IPS DF 6.9 (cell line): Measurements from ENCODE around the gene SGTA.

Source experiments
- DNase-seq: peaks from one replicate; pipeline ENCODE4 v3.0.0-alpha.2; 2013; ENCODE audit warnings: low read depth, low spot score
- H3K27ac ChIP-seq: one replicate; pipeline ENCODE4 v1.5.1; 2013; ENCODE audit warnings: low read length, control low read depth
- H3K27me3 ChIP-seq: 2 replicates; pipeline ENCODE4 v1.6.1; 2013; ENCODE audit warnings: mild to moderate bottlenecking, low read length; ENCODE audit not compliant: control insufficient read depth, insufficient read depth
- H3K36me3 ChIP-seq: 2 replicates; pipeline ENCODE4 v1.6.1; 2013; ENCODE audit warnings: low read length; ENCODE audit not compliant: control insufficient read depth, insufficient read depth
- H3K4me1 ChIP-seq: 2 replicates; pipeline ENCODE4 v1.6.1; 2013; ENCODE audit warnings: low read length; ENCODE audit not compliant: control insufficient read depth, insufficient read depth
- H3K4me3 ChIP-seq: 2 replicates; pipeline ENCODE4 v1.5.1; 2013; ENCODE audit warnings: mild to moderate bottlenecking, low read length
- H3K9me3 ChIP-seq: 2 replicates; pipeline ENCODE4 v1.6.1; 2013; ENCODE audit warnings: low read length, inconsistent platforms; ENCODE audit not compliant: control insufficient read depth, insufficient read depth
- WGBS: extraction: QIAGEN DNeasy Blood & Tissue Kit; methylation state at CpG from one replicate; pipeline ENCODE4 v1.1.7; 2013; ENCODE audit warnings: mixed read lengths, missing lambda C conversion rate; ENCODE audit not compliant: insufficient read length, insufficient coverage; 5-methylcytosine and 5-hydroxymethylcytosine counted together

Gene SGTA

DNA sequence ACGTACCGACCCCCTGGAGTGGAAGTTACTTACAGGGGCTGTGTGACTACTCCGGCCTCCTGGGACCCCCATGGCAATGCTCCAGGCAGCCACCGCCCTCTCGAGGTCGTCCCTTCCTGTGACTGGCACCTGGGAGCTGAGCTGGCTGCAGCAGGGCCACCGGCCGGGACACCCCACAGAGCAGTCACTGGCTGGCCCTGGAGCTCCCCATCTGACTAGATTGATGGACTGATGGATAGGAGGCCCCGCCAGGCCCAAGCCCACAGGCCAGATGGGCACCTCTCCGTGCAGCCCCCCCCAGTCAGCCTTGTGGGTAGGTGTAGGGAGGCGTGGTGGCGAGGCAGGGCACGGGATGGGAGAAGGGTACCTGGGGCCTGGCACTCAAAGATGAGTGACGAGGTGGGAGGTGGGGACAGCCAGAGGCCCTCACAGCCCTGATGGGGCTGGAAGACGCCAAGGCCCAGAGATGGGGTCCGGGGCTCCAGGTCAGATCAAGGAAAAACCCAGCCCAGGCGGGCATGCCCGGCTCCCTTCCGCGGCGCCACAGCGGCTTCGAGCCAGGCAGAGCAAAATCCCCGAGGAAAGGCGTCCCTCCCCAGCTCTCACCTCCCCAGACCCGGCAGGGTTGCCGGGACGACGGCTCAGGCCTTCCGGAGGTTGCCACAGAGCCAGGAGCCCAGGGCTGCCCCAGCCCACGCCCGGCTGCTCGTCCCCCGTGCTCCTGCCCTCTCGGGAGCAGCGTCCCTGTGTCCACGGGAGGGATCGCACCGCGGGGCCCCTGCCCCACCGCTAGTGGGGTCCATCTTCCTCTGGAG, 51.7 kb downstream of the SGTA start:
- no peaks in the 10 kb centered on the region for H3K27me3 ChIP-seq
- H3K4me1 ChIP-seq, result no peaks in the 10 kb centered on the region; the same call in 1 of the 2 replicates
- no peaks in the 10 kb centered on the region for H3K9me3 ChIP-seq
- H3K36me3 ChIP-seq, result peaks cover 17% of the 10 kb centered on the region
- DNase-seq, result no peak
- no CpG with 5 or more reads among the region's 41 CpGs for WGBS
- H3K27ac ChIP-seq, result no peak overlapping the region
- H3K4me3 ChIP-seq, result no peak overlapping the region

- no peaks in the 10 kb centered on the region for H3K9me3 ChIP-seq
- WGBS, result no CpG with 5 or more reads among the region's 26 CpGs
- no peak overlapping the region for H3K27ac ChIP-seq
- no peak for DNase-seq
- no peaks in the 10 kb centered on the region for H3K27me3 ChIP-seq
- H3K4me1 ChIP-seq, result no peaks in the 10 kb centered on the region; the same call in 1 of the 2 replicates
- H3K36me3 ChIP-seq, result peaks cover 8% of the 10 kb centered on the region
- H3K4me3 ChIP-seq, result no peak overlapping the region
These were observed 52.9 kb downstream of the SGTA start for GRCh38 chr19:2729943-2730818.

- DNase-seq, result no peak
These were observed 54.2 kb downstream of the SGTA start for GRCh38 chr19:2728783-2729387.

DNA sequence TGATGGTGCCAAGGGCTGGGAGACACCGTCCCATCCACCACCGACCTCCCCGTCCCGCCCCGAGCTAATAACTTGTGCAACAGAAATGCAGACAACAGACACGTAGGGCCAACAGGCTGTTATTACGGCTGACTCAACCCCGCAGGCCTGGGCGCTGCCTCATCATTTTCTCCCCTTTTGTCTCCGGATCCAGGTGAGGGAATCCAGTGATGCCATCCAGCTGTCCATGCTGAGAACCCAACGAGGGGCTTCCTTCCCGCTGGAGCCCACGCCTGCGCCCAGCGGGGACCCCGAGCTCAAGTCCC, 55.5 kb downstream of the SGTA start:
- H3K36me3 ChIP-seq, result no peaks in the 10 kb centered on the region
- H3K27ac ChIP-seq, result no peak overlapping the region
- H3K4me1 ChIP-seq, result no peaks in the 10 kb centered on the region; the same call in 1 of the 2 replicates
- H3K27me3 ChIP-seq, result no peaks in the 10 kb centered on the region
- no peak for DNase-seq
- WGBS, result no CpG with 5 or more reads among the region's 16 CpGs
- H3K9me3 ChIP-seq, result no peaks in the 10 kb centered on the region
- no peak overlapping the region for H3K4me3 ChIP-seq

More at GRCh38 chr19:2728783-2729387, 54.2 kb downstream of the SGTA start:
- H3K27me3 ChIP-seq, result no peaks in the 10 kb centered on the region
- no peak overlapping the region for H3K4me3 ChIP-seq
- H3K27ac ChIP-seq, result no peak overlapping the region
- H3K4me1 ChIP-seq, result no peaks in the 10 kb centered on the region; the same call in 1 of the 2 replicates
- no peaks in the 10 kb centered on the region for H3K9me3 ChIP-seq
- no CpG with 5 or more reads among the region's 23 CpGs for WGBS
- H3K36me3 ChIP-seq, result peaks cover 3% of the 10 kb centered on the region; the same call in 1 of the 2 replicates

DNA sequence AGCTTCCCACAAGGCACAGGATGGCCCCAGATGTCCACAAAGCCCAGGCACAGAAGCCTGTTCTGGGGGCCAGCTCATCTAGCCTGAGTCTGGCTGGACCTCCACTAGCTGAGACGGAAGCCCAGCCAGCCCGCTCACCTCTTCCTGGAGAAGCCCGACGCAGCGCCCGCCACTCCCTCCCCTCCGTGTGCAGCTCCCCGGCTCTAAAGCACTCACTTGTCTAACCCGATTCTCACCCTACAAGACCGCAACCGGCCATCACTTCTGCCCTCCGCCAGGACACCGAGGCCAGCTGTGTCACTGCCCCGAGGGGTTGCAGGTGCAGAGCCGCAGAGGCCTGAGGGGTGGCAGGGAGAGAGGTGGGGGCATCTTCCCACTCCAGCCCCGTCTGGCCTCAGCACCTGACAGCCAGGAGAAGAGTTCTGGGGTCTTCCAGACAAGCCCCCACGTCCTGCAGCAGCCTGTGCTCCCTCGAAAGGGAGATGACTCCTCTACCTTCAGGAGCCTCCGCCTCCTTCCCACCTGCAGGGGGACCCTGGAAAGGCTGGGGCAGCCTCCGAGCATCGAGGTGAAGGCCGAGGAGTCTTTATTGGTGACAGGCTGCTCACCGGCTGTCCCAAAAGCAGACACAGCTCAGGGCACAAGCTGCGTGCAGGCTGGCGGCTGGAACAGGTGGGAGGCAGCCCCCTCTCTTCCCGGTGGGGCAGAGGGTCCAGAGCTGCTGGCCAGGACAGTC, 56.0 kb downstream of the SGTA start:
- no peak overlapping the region for H3K4me3 ChIP-seq
- no peak for DNase-seq
- WGBS, result no CpG with 5 or more reads among the region's 26 CpGs
- H3K4me1 ChIP-seq, result no peaks in the 10 kb centered on the region; the same call in 1 of the 2 replicates
- H3K9me3 ChIP-seq, result no peaks in the 10 kb centered on the region
- H3K27me3 ChIP-seq, result no peaks in the 10 kb centered on the region
- H3K27ac ChIP-seq, result no peak overlapping the region
- no peaks in the 10 kb centered on the region for H3K36me3 ChIP-seq

- DNase-seq, result no peak
- no peaks in the 10 kb centered on the region; the same call in 1 of the 2 replicates for H3K4me1 ChIP-seq
- no CpG with 5 or more reads among the region's 15 CpGs for WGBS
These were observed 56.8 kb downstream of the SGTA start for GRCh38 chr19:2726160-2726855.

GRCh38 chr19:2724148-2724557, 58.9 kb downstream of the SGTA start:
- WGBS, result no CpG with 5 or more reads among the region's 7 CpGs
- Histone ChIP-seq H3K9me3 (no peaks in the 10 kb centered on the region), H3K4me3 (no peak overlapping the region), H3K4me1 (peaks cover 2% of the 10 kb centered on the region; the same call in 1 of the 2 replicates), H3K27me3 (no peaks in the 10 kb centered on the region), H3K27ac (no peak overlapping the region), H3K36me3 (no peaks in the 10 kb centered on the region)
- no peak for DNase-seq

More at GRCh38 chr19:2726160-2726855, 56.8 kb downstream of the SGTA start:
- no peak overlapping the region for H3K27ac ChIP-seq
- no peak overlapping the region for H3K4me3 ChIP-seq
- no peaks in the 10 kb centered on the region for H3K36me3 ChIP-seq
- H3K27me3 ChIP-seq, result no peaks in the 10 kb centered on the region
- no peaks in the 10 kb centered on the region for H3K9me3 ChIP-seq

- no peaks in the 10 kb centered on the region for H3K9me3 ChIP-seq
- H3K4me1 ChIP-seq, result peaks cover 2% of the 10 kb centered on the region; the same call in 1 of the 2 replicates
- H3K27ac ChIP-seq, result no peak overlapping the region
- no peaks in the 10 kb centered on the region for H3K27me3 ChIP-seq
- WGBS, result no CpG with 5 or more reads among the region's 14 CpGs
- H3K4me3 ChIP-seq, result no peak overlapping the region
- no peaks in the 10 kb centered on the region for H3K36me3 ChIP-seq
- no peak for DNase-seq
These were observed 59.3 kb downstream of the SGTA start for GRCh38 chr19:2723747-2724146.

GRCh38 chr19:2723345-2723715, 59.7 kb downstream of the SGTA start:
- H3K4me1 ChIP-seq, result peaks cover 2% of the 10 kb centered on the region; the same call in 1 of the 2 replicates
- H3K4me3 ChIP-seq, result no peak overlapping the region
- H3K27ac ChIP-seq, result no peak overlapping the region
- no peaks in the 10 kb centered on the region for H3K36me3 ChIP-seq
- H3K27me3 ChIP-seq, result no peaks in the 10 kb centered on the region
- no peaks in the 10 kb centered on the region for H3K9me3 ChIP-seq
- DNase-seq, result no peak
- no CpG with 5 or more reads among the region's 13 CpGs for WGBS
